AG09309 (cell line): ENCODE measurements around the gene VWA5B1.

Experiments
- DNase-seq: peaks from one replicate; pipeline ENCODE4 v3.0.0-alpha.2; 2010; ENCODE audit warnings: low read depth
- H3K4me3 ChIP-seq: 2 replicates; pipeline ENCODE4 v1.5.1; 2011; ENCODE audit warnings: mild to moderate bottlenecking, low read depth, low read length, moderate library complexity; ENCODE audit not compliant: control insufficient read depth
- TF ChIP-seq, protein P1 (sequence below): IDR thresholded peaks from 2 replicates; pipeline ENCODE4 v1.5.1; 2011; ENCODE audit warnings: mild to moderate bottlenecking, low read depth, low read length, inconsistent platforms; ENCODE audit not compliant: insufficient read depth, control insufficient read depth; ENCODE audit errors: missing control alignments

The VWA5B1 gene

GRCh38 chr1:20380616-20381035 lies 90.0 kb downstream of the VWA5B1 start:
- no peak overlapping the region for H3K4me3 ChIP-seq
- TF ChIP-seq, protein P1, sequence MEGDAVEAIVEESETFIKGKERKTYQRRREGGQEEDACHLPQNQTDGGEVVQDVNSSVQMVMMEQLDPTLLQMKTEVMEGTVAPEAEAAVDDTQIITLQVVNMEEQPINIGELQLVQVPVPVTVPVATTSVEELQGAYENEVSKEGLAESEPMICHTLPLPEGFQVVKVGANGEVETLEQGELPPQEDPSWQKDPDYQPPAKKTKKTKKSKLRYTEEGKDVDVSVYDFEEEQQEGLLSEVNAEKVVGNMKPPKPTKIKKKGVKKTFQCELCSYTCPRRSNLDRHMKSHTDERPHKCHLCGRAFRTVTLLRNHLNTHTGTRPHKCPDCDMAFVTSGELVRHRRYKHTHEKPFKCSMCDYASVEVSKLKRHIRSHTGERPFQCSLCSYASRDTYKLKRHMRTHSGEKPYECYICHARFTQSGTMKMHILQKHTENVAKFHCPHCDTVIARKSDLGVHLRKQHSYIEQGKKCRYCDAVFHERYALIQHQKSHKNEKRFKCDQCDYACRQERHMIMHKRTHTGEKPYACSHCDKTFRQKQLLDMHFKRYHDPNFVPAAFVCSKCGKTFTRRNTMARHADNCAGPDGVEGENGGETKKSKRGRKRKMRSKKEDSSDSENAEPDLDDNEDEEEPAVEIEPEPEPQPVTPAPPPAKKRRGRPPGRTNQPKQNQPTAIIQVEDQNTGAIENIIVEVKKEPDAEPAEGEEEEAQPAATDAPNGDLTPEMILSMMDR, result no peak
- peak; percentile 73 for DNase-seq

- DNase-seq, result no peak
- TF ChIP-seq, protein P1, result no peak
- no peak overlapping the region for H3K4me3 ChIP-seq
These were observed 90.5 kb downstream of the VWA5B1 start for GRCh38 chr1:20381045-20381641.

DNA sequence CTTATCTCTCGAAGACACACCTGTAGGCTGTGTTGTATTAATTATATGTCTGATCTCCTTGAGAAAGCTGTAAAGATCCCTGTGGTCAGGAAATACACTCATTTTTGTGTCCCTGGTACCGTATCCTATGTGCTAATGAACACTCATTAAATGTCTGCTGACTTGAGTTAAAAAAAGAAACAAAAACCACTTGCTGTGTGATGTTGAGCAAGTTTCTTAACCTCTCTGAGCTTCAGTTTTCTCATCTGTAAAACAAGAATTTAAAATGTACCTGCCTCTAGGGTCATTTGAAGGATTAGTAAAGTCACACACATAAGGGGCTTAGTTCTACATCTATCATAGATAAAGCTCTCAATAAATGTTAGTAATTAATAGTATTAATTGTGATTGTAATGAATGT lies 91.3 kb downstream of the VWA5B1 start:
- no peak overlapping the region for H3K4me3 ChIP-seq
- DNase-seq, result no peak
- TF ChIP-seq, protein P1, result no peak

DNA sequence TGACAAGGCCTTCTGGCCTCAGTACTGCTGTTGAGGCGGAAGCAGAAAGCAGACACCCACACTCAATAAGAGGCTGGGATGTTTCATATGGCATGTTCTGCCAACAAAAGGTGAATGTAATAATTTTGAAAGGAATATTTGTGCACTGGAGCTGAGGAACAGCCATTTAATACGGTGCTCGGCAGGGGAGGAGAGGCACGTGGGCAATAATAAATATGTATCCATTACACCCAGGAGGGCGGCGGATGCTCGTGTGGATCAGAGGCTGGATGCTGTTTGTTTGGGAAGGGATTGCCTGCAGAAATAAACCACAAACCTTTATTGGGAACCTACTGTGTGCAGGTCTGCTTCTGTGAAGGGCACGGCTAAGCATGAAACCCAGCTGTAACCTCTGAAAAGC lies 92.0 kb downstream of the VWA5B1 start:
- DNase-seq, result no peak
- TF ChIP-seq, protein P1, result no peak
- H3K4me3 ChIP-seq, result no peak overlapping the region

DNA sequence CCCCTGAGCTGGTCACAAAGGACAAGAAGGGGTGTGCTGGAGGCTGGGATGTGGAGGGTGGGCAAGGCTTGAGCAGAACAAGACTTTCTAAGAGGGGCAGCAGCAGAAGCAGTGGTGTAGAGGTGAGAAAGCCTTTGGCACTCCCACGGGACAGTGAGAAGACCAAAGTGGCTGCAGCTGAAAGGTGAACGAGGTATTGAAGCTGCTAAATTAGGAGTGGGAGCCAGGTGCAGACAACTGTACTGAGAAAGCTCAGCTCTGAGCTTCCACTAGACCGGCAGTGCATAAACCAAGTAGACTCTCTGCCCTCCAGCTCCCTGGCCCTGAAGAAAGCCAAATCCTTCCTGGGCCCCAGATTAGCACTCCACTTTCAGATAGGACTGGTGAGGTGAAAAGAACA lies 93.0 kb downstream of the VWA5B1 start:
- H3K4me3 ChIP-seq, result no peak overlapping the region
- DNase-seq, result no peak
- TF ChIP-seq, protein P1, result no peak

GRCh38 chr1:20385630-20386029 lies 95.0 kb downstream of the VWA5B1 start:
- no peak for DNase-seq
- H3K4me3 ChIP-seq, result no peak overlapping the region
- TF ChIP-seq, protein P1, result no peak
